Erythroblast (primary cell): Measurements from ENCODE around the gene PTPRT.

ENCODE experiments used
- GATA1 ChIP-seq: IDR thresholded peaks from 2 replicates; pipeline ENCODE4 v1.6.1; 2011; ENCODE audit warnings: low read depth, mild to moderate bottlenecking, control low read depth, low read length, moderate library complexity
- POLR2A ChIP-seq: IDR thresholded peaks from 2 replicates; pipeline ENCODE4 v1.6.1; 2011; ENCODE audit warnings: mild to moderate bottlenecking, low read length

- TF ChIP-seq GATA1: no peak
- no peak for TF ChIP-seq POLR2A
These were observed 501.1 kb downstream of the PTPRT start for GRCh38 chr20:42688576-42688975.
